ENCODE measurements around the gene ODF4. TPM values are rescaled to one million over a fixed set of nuclear protein-coding genes. Genes with fewer than 3 reads are reported as not detected.

Gene ODF4
- total and polyA plus RNA-seq, 2 of the 13 experiments (the other 11 are each of a cell fraction or from before 2014, with no cell fraction given), result not detected

DNA sequence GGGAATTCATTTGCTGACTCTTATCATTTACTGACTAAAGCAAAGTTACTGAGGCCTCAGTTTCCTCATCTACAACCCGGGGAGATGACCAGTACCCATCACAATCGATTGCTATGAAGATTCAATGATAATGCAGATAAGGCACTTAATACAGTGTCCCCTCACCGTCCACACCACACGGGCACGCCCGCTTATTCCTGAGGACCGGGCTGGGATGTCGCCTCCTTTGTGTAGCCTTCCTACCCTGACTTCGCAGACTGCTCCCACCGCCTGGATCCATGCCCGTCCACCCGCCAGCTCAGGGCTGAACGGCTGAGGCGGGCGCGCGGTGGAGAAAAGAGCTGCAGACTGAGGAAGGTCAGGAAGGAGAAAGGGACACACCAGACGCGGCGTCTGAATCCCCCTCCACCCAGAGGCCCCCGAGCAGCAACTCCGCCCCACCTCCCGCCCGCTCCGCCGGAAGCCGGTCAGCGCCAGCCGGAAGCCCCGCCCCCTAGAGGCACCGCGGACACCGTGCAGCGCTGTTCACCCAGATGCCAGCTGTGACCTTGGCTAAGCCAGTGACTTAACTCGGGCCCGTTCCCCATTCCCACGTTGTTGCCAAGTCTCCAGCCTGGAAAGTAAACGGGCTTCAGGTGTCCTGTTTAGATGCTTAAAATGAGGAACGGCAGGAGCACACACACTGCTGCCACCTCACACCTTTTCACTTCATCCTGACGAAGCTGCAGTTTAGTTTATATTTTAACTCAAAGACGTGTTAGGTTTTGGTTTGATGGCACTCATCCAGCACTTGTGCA is 36.8 kb downstream of the ODF4 start, which contains the start of gene KRABD2 (continued):
- TF ChIP-seq, protein P1, sequence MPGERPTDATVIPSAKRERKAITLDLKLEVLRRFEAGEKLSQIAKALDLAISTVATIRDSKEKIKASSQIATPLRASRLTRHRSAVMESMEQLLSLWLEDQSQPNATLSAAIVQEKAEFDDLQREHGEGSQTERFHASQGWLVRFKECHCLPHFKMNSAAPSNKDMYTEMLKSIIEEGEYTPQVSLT (CRISPR knock-in tag; IDR thresholded peaks at IDR 0.05; ENCODE audit: borderline replicate concordance, low read depth), result no peak
- peak; percentile 56; the same call in 1 of the 2 replicates for TF ChIP-seq DNMT3B (CRISPR knock-in tag; conservative IDR thresholded peaks at IDR 0.05)

DNA sequence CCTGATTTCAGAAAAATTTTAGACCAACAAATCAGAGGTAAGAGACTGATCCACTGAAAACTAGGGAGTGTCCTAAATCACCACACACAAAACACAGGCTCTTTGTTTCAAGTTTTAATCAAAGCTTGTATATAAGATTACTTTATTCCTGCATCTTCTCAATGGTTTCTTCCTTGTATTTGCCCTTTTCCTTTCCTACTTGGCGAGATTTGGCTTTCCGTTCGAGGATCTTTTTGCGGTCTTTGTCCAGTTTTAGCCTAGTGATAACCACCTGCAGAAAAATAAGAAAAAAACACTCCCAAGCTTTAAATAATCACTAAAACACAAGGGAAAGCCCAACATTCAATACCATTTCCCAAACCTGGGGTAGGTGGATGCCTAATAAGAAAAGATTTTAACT is 37.8 kb downstream of the ODF4 start:
- POLR2A ChIA-PET, result interaction anchor here (1.0 to 2.5 kb wide), 6 partner anchors 43 to 204 kb away, joined by 3 to 9 read pairs (median 4); partner anchors contain the start of genes NDEL1 and RANGRF
- CTCF ChIA-PET (ENCODE audit: low intra/inter-chr PET ratio, low total read pairs), result no interaction called here
- Histone ChIP-seq H3K4me1 (ENCODE audit: insufficient read depth, low read length) (peaks cover 61% of the 10 kb centered on the region), H2AFZ (ENCODE audit: low read length) (no peak overlapping the region), H3K9me3 (ENCODE audit: low read length) (no peaks in the 10 kb centered on the region), H3K27ac (ENCODE audit: extremely low read length, insufficient read depth, low read length) (no peak overlapping the region), H3K79me2 (ENCODE audit: insufficient read depth, low read length) (peaks cover 30% of the 10 kb centered on the region), H4K20me1 (ENCODE audit: insufficient read depth, low read length) (peaks cover 38% of the 10 kb centered on the region), H3K27me3 (ENCODE audit: control insufficient read depth in 1 of 2, insufficient read depth in 2 of 2, low read length in 2 of 2) (peaks cover 0 to 3% of the 10 kb centered on the region in 2 experiments; a peak in 1 of 5 replicates), H3K9ac (ENCODE audit: insufficient read depth, low read depth, low read length) (no peak overlapping the region), H3K4me2 (ENCODE audit: low read depth, low read length) (no peak overlapping the region), H3K4me3 (replicated peaks in 1 of 3; ENCODE audit: insufficient read depth in 1 of 3, low read depth in 2 of 3, low read length in 3 of 3) (no peak overlapping the region), H3K36me3 (replicated peaks in 1 of 2; ENCODE audit: control insufficient read depth in 1 of 2, insufficient read depth in 2 of 2, low read length in 2 of 2) (peaks cover 10 to 36% of the 10 kb centered on the region in 2 experiments; a peak in 4 of 5 replicates)
- BruUV-seq (replicated peaks), result no TSS peak
- WGBS (ENCODE audit: low lambda C conversion rate), result 95% methylated on average over 4 of the region's 4 CpGs
- intact Hi-C loops (cut with micrococcal nuclease; ENCODE audit: unreplicated experiment), result loop anchor here (5.0 kb wide), 1 partner anchor 155 kb away; no protein-coding TSS in a partner anchor
- no peak for ATAC-seq
- DNase-seq (ENCODE audit: low spot score), result no peak
- in situ Hi-C loops (cut with HindIII; ENCODE audit: extremely low pct_ligation_motif_present, low pct_unique_long_range_greater_than_20kb), result no loop called here
- FAIRE-seq, result no peak
- TF ChIP-seq, protein P2, sequence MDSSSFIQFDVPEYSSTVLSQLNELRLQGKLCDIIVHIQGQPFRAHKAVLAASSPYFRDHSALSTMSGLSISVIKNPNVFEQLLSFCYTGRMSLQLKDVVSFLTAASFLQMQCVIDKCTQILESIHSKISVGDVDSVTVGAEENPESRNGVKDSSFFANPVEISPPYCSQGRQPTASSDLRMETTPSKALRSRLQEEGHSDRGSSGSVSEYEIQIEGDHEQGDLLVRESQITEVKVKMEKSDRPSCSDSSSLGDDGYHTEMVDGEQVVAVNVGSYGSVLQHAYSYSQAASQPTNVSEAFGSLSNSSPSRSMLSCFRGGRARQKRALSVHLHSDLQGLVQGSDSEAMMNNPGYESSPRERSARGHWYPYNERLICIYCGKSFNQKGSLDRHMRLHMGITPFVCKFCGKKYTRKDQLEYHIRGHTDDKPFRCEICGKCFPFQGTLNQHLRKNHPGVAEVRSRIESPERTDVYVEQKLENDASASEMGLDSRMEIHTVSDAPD (CRISPR knock-in tag; IDR thresholded peaks at IDR 0.05), result no peak
- TF ChIP-seq CHD2 (IDR thresholded peaks at IDR 0.05; ENCODE audit: low read depth, low read length) (no peak), TMF1 (CRISPR knock-in tag; IDR thresholded peaks at IDR 0.05; ENCODE audit: low read depth) (no peak), SAP130 (CRISPR knock-in tag; IDR thresholded peaks at IDR 0.05; ENCODE audit: low read depth) (no peak), ZNF572 (CRISPR knock-in tag; IDR thresholded peaks at IDR 0.05) (no peak), ATAD3A (CRISPR knock-in tag; IDR thresholded peaks at IDR 0.05) (no peak), HNRNPL (IDR thresholded peaks at IDR 0.05; ENCODE audit: low read depth, low read length) (no peak), MED13 (CRISPR knock-in tag; IDR thresholded peaks at IDR 0.05) (no peak), ZNF562 (CRISPR knock-in tag; IDR thresholded peaks at IDR 0.05; ENCODE audit: borderline replicate concordance) (no peak), ZNF605 (CRISPR knock-in tag; IDR thresholded peaks at IDR 0.05) (no peak)
- TF ChIP-seq, protein P3, sequence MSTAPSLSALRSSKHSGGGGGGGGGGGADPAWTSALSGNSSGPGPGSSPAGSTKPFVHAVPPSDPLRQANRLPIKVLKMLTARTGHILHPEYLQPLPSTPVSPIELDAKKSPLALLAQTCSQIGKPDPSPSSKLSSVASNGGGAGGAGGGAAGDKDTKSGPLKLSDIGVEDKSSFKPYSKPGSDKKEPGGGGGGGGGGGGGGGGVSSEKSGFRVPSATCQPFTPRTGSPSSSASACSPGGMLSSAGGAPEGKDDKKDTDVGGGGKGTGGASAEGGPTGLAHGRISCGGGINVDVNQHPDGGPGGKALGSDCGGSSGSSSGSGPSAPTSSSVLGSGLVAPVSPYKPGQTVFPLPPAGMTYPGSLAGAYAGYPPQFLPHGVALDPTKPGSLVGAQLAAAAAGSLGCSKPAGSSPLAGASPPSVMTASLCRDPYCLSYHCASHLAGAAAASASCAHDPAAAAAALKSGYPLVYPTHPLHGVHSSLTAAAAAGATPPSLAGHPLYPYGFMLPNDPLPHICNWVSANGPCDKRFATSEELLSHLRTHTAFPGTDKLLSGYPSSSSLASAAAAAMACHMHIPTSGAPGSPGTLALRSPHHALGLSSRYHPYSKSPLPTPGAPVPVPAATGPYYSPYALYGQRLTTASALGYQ (CRISPR knock-in tag; IDR thresholded peaks at IDR 0.05), result no peak
- TF ChIP-seq, protein P4, sequence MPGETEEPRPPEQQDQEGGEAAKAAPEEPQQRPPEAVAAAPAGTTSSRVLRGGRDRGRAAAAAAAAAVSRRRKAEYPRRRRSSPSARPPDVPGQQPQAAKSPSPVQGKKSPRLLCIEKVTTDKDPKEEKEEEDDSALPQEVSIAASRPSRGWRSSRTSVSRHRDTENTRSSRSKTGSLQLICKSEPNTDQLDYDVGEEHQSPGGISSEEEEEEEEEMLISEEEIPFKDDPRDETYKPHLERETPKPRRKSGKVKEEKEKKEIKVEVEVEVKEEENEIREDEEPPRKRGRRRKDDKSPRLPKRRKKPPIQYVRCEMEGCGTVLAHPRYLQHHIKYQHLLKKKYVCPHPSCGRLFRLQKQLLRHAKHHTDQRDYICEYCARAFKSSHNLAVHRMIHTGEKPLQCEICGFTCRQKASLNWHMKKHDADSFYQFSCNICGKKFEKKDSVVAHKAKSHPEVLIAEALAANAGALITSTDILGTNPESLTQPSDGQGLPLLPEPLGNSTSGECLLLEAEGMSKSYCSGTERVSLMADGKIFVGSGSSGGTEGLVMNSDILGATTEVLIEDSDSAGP (CRISPR knock-in tag; IDR thresholded peaks at IDR 0.05; ENCODE audit: borderline replicate concordance), result no peak
- TF ChIP-seq, protein P5, sequence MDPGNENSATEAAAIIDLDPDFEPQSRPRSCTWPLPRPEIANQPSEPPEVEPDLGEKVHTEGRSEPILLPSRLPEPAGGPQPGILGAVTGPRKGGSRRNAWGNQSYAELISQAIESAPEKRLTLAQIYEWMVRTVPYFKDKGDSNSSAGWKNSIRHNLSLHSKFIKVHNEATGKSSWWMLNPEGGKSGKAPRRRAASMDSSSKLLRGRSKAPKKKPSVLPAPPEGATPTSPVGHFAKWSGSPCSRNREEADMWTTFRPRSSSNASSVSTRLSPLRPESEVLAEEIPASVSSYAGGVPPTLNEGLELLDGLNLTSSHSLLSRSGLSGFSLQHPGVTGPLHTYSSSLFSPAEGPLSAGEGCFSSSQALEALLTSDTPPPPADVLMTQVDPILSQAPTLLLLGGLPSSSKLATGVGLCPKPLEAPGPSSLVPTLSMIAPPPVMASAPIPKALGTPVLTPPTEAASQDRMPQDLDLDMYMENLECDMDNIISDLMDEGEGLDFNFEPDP (CRISPR knock-in tag; conservative IDR thresholded peaks at IDR 0.05), result no peak
